T-helper 2 cell (primary cell): ENCODE measurements around the gene SPAG8.

Experiments used
- DNase-seq, 5 experiments: peaks; one replicate each; pipeline versions ENCODE4 v3.0.0 to v3.0.0-alpha.2; 2012 to 2022

SPAG8 gene

DNA sequence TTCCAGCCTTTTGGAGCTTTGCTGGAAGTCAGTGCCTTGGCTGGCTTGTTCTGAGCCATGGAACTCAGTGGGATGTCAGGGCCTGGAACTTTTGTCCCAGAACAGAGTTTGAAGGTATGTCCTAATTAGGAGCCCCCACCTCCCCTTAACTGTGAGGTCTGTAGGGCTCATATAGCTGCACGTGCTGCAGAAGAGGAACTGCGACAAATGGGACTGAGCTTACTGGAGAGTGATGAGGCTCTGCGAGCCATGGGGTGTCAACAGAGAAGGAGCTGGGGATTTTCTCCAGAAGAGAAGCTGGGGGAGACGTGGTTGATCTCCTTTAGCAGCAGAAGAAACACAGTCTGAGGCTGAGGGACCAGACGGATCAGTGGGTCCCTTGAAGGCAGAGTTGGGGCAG is 27.9 kb upstream of the SPAG8 start:
- no peak for DNase-seq

DNA sequence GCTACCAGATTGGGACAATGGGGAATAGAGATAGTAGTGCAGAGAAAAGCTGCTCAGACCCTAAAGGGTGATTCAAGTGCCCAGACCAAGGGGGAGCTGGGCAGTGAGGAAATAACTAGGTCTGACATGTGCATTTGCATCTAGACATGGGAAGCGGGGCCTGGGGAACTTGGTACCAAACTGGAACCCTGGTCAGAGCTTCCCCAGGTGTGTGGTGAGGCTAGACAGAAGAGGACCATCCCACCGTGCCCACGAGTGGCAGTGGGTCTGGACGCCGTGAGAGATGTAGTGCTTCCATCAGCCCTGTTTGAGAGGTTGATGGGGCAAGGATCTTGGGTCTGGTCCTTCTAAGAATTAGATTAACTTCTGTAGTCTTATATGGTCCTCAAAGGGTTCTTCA is 24.5 kb upstream of the SPAG8 start:
- DNase-seq, result no peak

DNA sequence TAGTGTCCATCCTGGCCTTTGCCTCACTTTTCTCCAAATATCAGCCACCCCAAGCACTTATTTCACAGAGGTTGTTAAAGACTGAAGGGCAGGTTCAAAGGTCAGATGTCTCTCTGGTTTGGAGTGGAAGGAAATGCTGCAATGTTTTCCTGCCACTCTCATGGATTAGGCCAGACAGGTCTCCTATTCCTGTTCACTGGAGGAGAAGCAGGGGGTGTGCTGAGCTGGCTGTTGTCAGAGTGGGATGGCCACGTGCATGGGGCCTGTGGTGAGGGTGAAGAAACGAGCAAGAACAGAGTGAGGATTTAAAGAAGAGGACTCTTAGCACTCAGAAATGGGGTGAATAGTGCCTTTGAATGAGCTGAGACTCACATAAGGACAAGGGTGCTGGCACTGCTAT is 23.7 kb upstream of the SPAG8 start:
- no peak for DNase-seq

DNA sequence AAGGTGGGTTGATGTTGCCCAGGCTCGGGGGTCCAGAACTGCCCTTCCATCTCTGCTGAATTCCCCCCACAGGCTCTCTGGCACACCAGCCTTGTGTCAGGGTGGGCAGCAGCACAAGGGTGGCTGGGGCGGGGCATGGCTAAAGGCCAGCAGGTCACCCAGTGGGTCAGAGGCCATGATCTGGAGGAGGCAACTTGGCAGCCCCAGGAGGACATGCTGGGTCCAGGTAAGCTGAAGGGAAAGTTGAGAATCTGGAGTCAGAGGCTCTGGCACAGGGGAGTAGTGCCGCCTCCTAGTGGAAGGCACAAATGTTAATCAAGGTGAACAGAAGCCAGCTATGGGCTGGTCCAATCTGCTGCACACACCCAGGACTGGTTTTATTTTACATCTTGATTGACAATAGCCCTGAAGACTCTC is 23.2 kb upstream of the SPAG8 start:
- DNase-seq, result peak in 1 of 5 experiments; percentile 43

DNA sequence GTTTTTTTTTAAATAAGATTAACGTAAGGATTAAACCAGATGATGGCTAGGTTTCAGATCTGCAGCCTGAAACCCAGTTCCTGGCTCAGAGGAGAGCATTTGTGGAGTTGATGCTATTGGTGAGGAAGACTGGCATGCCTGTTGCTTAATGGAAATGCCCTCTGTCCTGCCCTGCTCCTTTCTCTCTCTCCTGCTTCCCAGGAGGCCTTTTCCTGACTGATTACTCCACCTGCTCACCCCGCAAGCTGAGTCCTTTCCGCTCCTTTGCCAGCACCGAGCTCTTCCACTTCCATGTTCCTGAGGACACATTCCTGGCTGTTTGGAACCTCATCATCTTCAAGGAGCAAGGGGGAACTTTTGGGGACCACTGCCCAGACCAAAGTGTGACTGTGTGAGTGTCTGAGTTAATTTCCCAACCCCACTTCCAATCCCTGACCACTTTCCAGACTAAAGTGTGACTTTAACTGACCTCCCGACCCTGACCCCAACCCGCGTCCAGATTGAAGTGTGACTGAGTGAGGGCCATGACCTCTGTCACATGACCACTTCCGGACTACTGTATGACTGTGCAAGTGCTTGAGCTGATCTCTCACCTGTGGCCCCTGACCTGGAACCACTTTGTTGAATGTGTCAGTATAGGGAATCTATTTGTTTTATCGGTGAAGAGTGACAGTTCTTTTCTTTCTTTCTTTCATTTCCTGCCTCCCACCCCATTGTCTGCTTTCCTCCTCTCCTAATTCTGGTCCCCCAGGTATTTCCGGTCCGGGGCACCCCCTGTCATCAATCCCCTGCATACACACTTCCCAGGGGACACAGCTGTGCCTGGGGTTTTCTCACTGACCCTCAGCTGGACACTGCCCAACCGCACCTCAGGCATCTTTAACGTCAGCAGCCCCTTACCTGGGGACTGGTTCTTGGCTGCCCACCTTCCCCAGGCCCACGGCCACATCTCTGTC is 22.5 kb upstream of the SPAG8 start:
- DNase-seq, result no peak

DNA sequence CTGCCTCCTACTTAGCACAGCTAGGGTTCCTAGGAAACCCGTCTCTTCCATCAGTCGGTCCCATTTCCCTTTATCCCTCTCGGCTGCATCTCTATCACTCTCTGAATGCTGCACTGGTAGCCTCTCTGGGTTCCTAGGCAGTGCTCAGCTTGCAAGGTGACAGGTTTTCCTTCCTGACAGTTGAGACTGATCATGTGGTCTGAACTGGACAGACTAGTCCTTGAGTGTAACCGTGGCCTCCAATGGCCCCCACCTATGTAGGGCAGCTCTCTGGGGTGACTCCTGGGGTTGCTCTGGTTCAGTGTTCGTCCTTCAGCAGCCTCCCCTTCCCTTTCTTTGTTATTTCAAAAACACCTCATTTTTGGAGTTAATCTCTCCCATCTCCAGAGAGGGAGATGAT is 20.8 kb upstream of the SPAG8 start:
- no peak for DNase-seq

DNA sequence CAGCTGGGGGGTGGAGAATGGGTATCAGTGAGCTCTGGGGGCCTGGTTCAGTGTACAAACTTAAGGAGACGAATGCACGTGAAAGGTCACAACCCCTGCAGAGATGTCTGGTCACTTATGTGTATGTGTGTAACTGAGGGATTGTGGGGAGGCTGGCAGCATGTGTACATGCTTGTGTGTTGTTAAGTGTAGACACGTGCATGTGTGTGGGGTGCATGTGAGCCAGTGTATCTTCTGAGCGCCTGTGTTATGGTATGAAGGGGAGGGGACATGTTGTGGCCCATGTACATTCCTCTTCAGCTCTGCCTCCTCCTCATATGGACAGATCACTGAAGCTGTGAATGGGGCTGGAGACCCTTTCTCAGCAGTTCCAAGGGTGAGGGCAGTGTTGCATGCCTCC is 19.0 kb upstream of the SPAG8 start:
- no peak for DNase-seq

DNA sequence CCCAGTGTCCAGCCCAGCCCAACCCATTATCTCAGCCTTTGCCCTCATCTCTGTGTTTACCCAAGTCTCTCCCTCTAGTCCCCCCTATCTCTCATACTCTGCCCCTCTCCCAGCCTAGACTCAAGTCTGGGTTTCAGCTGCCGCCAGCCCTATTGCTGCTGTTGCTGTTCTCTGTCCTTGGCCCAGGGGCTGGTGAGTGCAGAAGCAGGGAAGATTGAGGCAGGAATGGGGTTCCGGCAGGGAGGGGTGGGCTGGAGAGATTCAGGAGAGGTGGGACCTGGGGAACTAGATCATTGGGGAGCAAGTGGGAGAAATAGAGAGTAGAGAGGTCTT is 17.7 kb upstream of the SPAG8 start:
- DNase-seq, result no peak

DNA sequence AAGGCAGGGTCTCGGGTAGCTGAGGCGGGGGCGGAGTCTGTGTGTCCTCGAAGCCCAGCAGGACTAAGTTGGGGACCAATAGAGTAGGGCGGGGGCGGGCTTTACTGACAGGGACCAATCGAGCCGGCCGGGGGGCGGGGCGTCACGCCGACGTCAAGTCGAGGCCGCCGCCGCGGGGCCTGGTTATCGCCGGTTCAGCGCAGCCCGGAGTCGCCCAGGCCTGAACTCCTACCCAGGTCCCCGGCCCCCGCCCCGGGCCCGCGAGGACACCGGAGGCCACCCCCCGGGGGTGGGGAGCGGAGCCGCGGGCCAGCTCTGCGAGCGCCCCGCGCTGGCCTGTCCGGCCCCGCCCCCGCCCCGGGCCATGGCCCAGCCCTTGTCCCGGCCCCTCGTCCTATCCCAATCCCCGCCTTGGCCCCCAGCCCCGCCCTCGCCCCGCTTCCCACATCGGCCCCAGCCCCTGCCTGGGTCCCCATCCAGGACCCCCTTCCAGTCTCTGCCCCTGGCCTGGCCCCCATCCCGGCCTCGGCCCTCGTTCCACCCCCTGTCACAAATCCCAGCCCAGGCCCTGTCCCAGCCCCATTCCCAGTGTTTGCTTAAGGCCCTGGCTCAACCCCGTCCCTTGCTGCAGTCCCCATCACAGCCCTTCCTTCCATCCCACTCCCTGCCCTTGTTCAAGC is 17.2 kb upstream of the SPAG8 start, which contains the start of gene TMEM8B:
Gene TMEM8B, plus strand, starts transcription at position 145 of the 680 bp plus-strand sequence. Its CDS starts 220 bp downstream, at position 365.
- DNase-seq, result peak; percentile 78 to 95 (median 92)

DNA sequence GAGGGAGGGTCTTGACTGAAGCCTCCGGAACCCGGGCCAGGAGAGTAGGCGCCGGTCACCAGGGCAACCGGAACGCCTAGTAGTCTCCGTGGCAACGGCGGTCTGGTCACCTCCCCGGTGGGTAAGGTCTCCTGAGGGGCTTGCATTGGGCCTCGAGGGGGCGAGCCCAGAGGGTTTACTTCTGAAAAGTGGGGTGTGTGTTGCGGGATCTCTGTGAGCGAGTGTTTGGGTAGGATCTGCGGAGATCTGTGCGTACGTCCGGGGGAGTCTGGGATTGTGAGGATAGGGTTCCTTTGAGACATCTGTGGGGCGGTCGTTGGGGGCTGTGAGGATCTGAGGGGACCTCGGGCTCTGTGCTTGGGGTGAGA is 16.6 kb upstream of the SPAG8 start, which contains the start of gene FAM221B:
Gene FAM221B, minus strand, starts transcription at position 17 of the 368 bp plus-strand sequence. CDS start 2,571 bp downstream, outside the sequence.
- no peak for DNase-seq

DNA sequence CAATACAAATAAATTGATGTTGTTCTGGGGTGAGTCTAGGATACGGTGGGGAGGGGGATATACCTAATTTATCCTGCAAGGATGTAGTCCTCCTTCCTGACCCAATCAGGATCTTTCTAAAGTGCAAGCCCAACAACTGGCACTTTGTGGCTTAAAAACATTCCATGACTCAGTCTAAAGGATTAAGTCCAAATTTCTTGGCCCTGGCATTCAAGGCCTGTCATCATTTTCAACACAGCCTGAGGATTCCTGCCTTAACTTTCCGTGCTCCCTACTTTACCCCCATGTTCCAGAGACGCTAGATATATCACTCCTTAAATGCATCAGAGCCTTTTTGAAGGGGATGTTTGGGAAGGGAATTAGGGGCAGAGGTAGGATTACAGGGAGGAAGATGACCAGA is 15.4 kb upstream of the SPAG8 start:
- no peak for DNase-seq

DNA sequence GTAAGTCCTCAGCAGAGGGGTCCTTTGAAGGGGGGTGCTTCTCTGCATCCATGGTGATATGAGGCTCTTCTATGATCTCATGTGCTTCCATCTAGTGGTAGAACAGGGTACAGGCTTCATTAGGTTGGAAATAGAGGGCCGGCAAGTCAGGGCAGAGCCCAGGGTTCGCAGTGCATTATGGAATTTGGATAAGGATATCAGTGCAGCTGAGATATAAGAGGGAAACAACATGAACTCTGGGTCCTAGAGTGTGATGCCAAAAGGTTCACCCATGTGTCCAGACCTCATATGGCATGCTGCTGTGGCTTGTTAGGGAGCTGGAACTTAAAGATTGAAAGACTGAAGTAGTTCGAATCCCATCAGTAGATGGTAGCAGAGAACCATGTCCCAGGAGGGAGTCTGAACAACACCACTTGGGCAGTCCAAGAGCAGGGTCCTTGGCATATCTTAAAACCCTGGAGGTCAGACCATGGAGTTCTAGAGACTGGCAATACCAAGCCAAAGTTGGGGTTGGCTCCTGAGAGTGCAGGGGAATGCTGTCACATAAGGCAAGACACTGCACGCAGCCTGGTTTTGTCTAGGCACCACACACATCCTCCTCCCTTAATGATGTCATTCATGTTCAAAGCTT is 14.1 kb upstream of the SPAG8 start:
- peak in 2 of 5 experiments; percentile 27 to 62 for DNase-seq

DNA sequence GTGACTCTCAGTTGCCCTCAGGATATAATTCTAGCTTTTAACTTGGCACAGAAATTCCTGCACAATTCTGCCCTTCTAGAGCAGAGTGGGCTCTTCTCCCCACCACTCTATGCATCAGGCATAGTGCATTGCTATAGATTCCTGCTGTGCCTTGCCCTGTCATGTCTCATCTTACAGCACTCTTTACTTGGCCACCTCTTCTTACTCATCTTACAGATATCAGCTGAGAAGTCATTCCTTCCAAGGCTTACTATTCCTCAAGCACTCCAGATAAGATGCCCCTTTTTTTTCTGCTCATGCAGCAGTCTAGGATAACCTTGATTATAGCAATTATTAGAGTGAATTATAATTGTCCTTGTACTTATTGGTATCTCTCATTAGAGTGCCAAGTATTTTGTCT is 10.9 kb upstream of the SPAG8 start:
- DNase-seq, result no peak

DNA sequence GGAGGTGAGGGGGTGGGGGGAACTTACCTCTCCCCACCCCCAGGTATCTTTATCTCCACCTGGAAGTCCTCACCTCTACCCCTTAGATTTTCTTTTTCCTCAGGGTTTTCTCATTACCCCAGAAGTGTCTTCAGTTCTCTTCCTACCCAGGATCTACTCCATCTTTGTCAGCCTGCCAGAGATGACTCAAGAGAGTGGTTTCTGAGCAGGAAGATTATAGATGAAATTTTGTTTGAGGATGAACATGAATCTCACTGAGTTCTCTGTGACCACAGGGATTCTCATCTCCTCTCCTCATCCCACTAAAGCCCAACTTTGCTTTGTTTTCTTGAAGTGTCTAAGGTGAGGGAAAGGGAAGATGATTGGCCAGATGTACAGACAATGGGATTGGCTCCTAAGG is 8.0 kb upstream of the SPAG8 start:
- DNase-seq, result no peak

DNA sequence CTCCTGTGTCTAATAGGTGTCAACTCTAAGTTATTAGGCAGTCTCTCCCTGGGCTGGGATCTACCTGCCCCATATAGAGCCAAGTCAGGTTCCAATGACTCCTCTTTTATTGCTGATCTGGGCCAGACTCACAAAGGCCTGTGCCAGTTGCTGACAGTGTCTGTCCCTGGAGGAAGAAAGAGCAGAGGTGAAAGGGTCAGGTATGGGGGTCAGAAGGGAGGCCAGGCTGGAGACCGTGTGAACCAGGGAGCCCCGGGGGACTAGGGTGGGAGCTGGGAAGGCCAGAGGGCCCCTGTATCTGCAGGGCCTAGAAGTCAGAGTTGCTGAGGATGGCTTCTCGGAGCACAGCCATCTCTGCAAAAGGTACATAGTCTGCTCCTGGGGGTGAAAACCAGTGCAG is 6.3 kb upstream of the SPAG8 start:
- DNase-seq, result no peak

DNA sequence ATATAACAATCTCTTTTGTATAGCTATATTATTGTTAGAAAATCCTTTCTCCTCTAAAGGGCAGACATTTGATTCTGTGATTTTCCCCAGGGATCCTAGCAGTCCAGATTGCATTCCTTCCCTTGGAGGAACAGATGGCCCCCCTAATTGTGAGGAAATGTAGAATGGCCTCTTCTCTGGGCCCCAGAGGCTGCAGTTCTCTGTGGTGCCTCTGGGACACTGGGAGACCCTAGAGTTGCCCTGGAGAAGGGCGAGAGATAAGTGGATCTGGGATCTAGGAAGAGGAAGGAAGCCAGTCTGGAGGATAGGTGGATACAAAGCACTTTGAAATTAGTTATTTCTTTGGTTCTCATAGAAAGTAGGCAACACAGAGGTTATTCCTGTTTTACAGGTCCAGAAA is 4.6 kb upstream of the SPAG8 start:
- no peak for DNase-seq

DNA sequence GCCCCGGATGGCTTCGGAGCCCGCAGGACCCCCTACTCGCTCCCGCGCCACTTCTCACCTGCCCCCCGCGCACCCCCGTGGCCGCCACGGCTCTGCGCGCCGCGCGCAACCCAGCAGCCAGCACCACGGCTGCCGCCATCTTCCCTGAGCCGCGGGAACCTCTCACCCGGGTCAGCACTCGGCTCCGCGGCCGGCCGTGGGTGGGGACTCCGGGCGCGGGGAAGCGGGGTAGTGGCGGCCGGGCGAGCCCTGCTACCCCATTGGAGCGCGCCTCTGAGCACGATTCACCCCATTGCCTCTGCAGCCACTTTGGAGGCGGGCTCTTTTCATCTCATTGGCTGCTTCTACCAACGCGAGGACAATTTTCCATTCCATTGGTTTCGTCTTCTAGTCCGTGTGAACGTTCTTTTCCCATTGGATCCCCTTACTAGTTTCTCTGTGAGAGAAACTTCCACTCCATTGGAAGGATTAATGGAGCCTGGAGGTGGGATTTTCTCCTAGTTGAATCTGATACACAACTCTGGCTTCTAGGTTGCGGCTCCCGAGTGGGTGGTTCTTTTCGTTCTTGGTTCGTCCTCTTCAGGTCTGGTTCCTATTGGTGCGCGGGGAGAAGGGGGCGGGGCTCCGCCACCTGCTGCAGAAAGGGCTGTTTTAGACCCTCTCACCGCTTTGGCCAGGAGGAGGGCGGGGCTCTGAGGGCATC is 2.9 kb upstream of the SPAG8 start, which contains the start of gene HINT2:
Gene HINT2, minus strand, starts transcription at position 202 of the 703 bp plus-strand sequence. Its CDS starts 63 bp downstream, at position 139.
- peak; percentile 93 to 99 (median 96) for DNase-seq

DNA sequence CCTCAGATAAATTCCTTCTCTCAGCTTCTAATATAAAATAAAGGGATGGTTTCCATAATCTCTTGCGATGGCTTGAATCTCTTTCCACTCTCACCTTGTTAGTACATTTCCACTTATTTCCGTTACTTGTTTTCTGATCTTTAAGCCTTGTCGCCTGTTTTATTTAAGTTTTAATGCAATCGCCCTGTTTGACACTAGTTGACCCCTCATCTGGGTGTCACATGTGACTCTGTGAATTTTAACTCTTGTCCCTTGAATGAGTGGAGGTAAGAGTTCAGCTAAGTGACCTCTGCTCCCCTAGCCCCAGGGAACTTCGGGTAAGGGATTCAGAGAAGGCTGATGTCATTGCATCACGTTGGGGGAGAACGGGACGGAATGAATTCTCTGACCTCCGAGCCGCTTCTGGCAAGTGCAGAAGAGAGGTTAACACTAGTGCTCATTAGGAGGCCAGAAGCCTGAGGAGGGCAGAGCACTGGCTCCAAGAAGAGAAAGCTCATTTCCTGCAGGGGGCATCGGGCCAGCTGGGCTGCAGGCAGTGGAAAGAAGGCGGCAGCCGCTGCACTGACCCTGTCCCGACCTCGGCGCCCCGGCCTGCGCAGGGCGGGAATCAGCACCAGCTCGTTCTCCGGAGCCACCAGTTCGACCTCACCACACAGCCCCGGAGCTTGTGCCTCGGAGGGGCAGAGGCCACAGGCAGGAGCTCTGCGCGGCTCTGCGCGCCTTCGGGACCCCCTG is 2.2 kb upstream of the SPAG8 start:
- peak in 2 of 5 experiments; percentile 11 to 62 for DNase-seq

DNA sequence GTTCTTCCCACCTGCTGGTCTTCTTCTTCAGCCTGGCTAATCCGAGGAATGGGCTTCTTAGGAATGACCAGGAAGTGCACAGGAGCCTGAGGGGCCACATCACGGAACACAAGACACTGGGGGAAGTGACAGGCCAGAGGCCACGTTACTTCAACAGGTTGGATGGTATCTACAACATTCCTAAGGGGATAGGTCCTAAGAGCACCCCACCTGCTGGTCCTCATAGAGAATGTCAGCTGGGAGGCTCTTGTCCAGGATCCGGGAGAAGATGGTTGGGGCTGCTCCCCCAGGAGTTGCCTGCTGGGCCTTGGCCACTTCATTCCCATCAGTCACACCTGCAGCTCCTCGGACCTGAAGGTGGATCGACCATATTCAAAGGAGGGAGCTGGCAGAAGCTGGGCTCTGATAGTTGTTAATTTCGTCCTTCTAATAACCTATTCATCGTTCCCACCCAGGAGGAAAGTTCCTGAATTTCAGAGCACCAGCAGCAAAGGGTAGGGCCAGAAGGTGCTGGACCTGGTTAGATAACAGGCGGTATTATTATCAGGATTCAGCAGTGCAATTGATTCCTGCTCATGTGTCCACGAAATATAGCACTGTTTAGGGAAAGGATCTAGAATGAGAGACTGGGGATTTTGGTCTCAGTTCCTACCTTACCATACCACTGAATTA is 1.5 kb upstream of the SPAG8 start:
- DNase-seq, result no peak

DNA sequence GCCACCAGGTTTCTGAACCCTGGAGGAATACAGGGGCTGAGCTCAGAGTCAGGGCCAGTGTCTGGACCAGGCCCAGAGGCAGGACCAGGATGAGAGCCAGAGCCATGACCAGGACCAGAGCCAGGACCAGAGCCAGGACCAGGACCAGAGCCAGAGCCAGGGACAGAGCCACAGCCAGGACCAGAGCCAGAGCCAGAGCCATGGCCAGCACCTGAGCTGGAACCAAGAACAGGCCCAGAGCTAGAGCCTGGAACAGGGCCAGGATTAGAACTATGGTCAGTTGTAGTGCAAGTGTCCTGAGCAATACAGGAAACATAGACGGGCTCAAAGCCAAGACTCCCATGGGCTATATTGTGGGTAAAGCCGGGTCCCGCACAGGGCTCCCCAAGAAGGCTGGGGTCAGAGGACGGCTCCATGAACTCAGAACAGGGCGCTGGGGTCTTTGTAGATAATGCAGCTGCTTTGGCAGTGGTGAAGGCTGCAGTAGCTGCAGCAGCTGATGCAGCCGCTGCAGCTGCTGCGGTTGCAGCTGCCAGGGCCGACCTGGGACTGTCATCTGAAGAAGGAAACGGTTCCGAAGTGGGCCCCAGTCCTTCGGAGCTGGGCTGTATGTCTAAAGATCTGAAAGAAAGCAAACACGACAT is 559 bp downstream of the SPAG8 start:
- no peak for DNase-seq

DNA sequence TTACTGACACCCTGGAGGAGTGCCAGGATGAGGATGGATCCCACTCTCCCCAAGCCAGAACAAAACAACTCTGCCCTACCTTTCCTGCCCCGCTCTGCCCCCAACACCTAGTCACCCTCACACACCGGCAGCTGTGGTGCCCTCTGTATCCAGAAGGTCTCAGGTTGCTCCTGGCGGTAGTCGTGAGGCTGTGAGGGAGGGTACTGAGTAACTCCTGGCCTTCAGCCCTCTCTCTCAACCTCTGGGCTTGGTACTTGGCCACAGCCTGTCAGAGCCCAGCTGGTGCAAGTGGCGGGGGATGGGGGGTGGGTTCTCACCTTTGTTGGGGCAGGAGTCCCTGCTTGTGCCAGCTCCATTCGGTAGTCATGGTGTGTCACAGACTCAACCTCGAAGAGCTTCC is 1.9 kb downstream of the SPAG8 start:
- no peak for DNase-seq
